Coronary artery (tissue), 2 donors: ENCODE data around the gene TMEM51.

Source experiments
- DNase-seq: peaks from one replicate; pipeline ENCODE4 v3.0.0-alpha.2; 2017; ENCODE audit warnings: low spot score
- H3K27ac ChIP-seq, 2 donors: fragments of 200-600 bp; sonication (generic); one replicate each; pipeline ENCODE4 v1.5.1; 2016 to 2019
- H3K4me3 ChIP-seq: fragments of 200-600 bp; sonication (generic); 2 replicates; pipeline ENCODE4 v1.5.1; 2016; ENCODE audit warnings: mild to moderate bottlenecking, moderate library complexity
- CTCF ChIP-seq: fragments of 200-600 bp; sonication (generic); IDR thresholded peaks from one replicate; pipeline ENCODE4 v1.5.1; 2019; ENCODE audit warnings: antibody characterized with exemption

TMEM51 gene

GRCh38 chr1:15156807-15157380 is 3.3 kb downstream of the TMEM51 start:
- Histone ChIP-seq H3K27ac (no peak overlapping the region), H3K4me3 (no peak overlapping the region)
- no peak for DNase-seq
- TF ChIP-seq CTCF = no peak

- Histone ChIP-seq H3K27ac (peak overlapping the region in 1 of 2 donors; percentile 48), H3K4me3 (no peak overlapping the region)
- no peak for TF ChIP-seq CTCF
- DNase-seq = no peak
Measured at GRCh38 chr1:15157524-15158399, 4.2 kb downstream of the TMEM51 start.

- Histone ChIP-seq H3K4me3 (peak overlapping the region; percentile 18), H3K27ac (peak overlapping the region in 1 of 2 donors; percentile 48)
- TF ChIP-seq CTCF = no peak
- no peak for DNase-seq
Measured at GRCh38 chr1:15158506-15159165, 5.1 kb downstream of the TMEM51 start.

- H3K4me3 ChIP-seq = peak overlapping the region; percentile 18
- no peak for DNase-seq
- peak overlapping the region in 1 of 2 donors; percentile 48 for H3K27ac ChIP-seq
- TF ChIP-seq CTCF = no peak
Measured at GRCh38 chr1:15159166-15159555, 5.6 kb downstream of the TMEM51 start.

GRCh38 chr1:15160626-15161025 is 7.1 kb downstream of the TMEM51 start:
- no peak for TF ChIP-seq CTCF
- Histone ChIP-seq H3K27ac (no peak overlapping the region), H3K4me3 (no peak overlapping the region)
- DNase-seq = no peak

- no peak overlapping the region for H3K27ac ChIP-seq
- no peak for DNase-seq
- no peak for TF ChIP-seq CTCF
- no peak overlapping the region for H3K4me3 ChIP-seq
Measured at GRCh38 chr1:15167386-15167785, 13.8 kb downstream of the TMEM51 start.
